NCI-H2227 treated with DMSO at 0.1 percent for 48 hours (cell line): ENCODE measurements around the gene CREBRF.

Experiments used
- DNase-seq: peaks from one replicate; lab custom pipeline; 2025; lab: John Stamatoyannopoulos, UW

The CREBRF gene

GRCh38 chr5:173158366-173158765 lies 102.2 kb downstream of the CREBRF start:
- no peak for DNase-seq

GRCh38 chr5:173159256-173159655 lies 103.1 kb downstream of the CREBRF start:
- no peak for DNase-seq

GRCh38 chr5:173161148-173161547 lies 105.0 kb downstream of the CREBRF start:
- DNase-seq: no peak

- DNase-seq: no peak
Measured at GRCh38 chr5:173163219-173163618, 107.1 kb downstream of the CREBRF start.

GRCh38 chr5:173165177-173166016 lies 109.2 kb downstream of the CREBRF start:
- DNase-seq: no peak

- DNase-seq: no peak
Measured at GRCh38 chr5:173172166-173172565, 116.0 kb downstream of the CREBRF start.

- no peak for DNase-seq
Measured at GRCh38 chr5:173175523-173175922, 119.4 kb downstream of the CREBRF start.

- DNase-seq: no peak
Measured at GRCh38 chr5:173178369-173178910, 122.3 kb downstream of the CREBRF start.

- DNase-seq: no peak
Measured at GRCh38 chr5:173180331-173180730, 124.2 kb downstream of the CREBRF start.

- no peak for DNase-seq
Measured at GRCh38 chr5:173187054-173187743, 131.0 kb downstream of the CREBRF start.

GRCh38 chr5:173188280-173188679 lies 132.1 kb downstream of the CREBRF start:
- no peak for DNase-seq
